Measurements from ENCODE around the gene AVPI1. TPM values are rescaled to one million over a fixed set of nuclear protein-coding genes. Genes with fewer than 3 reads are reported as not detected.
A peak's percentile ranks its signal among the peaks of the same experiment; 100 is the strongest.

AVPI1 gene
- total and polyA plus RNA-seq, 2 of the 13 experiments (the other 11 are each of a cell fraction or from before 2014, with no cell fraction given), result 39.8 to 61.2 TPM

DNA sequence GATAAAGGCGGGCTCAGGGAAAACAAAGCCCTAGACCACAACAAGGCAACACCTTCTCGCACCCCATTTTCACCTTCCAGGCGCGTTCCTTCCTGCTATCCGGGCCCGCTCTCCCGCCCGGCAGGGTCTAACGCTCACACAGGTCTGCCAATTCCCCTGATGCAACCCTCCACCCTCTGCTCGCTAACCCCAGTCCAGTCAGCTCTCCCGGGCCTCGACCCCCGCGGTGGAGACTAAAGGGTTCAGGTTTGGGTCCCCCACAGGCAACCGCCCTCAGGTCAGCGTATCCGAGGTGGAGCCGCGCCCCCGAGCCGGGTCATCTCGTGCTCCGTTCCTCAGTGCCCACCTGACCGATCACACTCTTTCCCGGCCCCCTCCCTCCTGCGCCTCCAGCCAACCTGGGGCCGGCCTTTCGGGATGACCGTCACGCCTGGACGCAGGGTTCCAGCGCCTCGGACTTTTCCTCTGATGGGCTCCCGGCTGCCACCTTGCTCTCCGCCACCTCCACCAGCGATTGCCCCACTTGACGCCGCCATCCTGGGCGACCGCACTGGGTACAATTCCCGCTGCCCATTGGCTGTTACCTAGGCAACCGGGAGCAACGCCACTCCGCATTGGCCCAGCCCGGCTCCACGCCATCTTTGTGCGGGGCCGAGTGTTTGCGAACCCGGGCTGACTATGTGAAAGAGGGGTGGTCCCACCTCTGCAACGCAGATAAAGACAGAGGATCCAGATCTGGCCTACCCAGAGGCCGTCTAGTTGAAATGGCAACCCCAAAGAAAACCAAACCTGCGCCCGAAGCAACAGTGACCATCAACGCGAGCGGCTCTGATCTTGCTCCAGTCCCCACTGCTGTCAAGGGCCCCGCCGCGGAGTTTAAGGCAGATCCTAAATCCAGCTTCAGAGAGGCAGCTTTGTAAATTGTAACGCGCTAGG lies 53.8 kb downstream of the AVPI1 start, which contains the start of gene MORN4 (continued):
- TF ChIP-seq, protein P1, sequence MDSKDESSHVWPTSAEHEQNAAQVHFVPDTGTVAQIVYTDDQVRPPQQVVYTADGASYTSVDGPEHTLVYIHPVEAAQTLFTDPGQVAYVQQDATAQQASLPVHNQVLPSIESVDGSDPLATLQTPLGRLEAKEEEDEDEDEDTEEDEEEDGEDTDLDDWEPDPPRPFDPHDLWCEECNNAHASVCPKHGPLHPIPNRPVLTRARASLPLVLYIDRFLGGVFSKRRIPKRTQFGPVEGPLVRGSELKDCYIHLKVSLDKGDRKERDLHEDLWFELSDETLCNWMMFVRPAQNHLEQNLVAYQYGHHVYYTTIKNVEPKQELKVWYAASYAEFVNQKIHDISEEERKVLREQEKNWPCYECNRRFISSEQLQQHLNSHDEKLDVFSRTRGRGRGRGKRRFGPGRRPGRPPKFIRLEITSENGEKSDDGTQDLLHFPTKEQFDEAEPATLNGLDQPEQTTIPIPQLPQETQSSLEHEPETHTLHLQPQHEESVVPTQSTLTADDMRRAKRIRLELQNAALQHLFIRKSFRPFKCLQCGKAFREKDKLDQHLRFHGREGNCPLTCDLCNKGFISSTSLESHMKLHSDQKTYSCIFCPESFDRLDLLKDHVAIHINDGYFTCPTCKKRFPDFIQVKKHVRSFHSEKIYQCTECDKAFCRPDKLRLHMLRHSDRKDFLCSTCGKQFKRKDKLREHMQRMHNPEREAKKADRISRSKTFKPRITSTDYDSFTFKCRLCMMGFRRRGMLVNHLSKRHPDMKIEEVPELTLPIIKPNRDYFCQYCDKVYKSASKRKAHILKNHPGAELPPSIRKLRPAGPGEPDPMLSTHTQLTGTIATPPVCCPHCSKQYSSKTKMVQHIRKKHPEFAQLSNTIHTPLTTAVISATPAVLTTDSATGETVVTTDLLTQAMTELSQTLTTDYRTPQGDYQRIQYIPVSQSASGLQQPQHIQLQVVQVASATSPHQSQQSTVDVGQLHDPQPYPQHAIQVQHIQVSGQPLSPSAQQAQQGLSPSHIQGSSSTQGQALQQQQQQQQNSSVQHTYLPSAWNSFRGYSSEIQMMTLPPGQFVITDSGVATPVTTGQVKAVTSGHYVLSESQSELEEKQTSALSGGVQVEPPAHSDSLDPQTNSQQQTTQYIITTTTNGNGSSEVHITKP (CRISPR knock-in tag; IDR thresholded peaks at IDR 0.05; ENCODE audit: low read depth), result 0 out of 2 replicates have a peak, but pooled peaks have one; percentile 56
- TF ChIP-seq RARA (CRISPR knock-in tag; IDR thresholded peaks at IDR 0.05) (no peak), ZNF720 (CRISPR knock-in tag; IDR thresholded peaks at IDR 0.05) (no peak), HINFP (CRISPR knock-in tag; IDR thresholded peaks at IDR 0.05; ENCODE audit: low read depth) (no peak; the same call in 1 of the 2 replicates), SRF (IDR thresholded peaks at IDR 0.05; ENCODE audit: low read depth, low read length) (no peak), DMAP1 (CRISPR knock-in tag; IDR thresholded peaks at IDR 0.05) (peak; percentile 42; the same call in 1 of the 2 replicates), SSRP1 (CRISPR knock-in tag; IDR thresholded peaks at IDR 0.05) (no peak), ZNF703 (CRISPR knock-in tag; IDR thresholded peaks at IDR 0.05; ENCODE audit: borderline replicate concordance) (no peak), TSC22D2 (CRISPR knock-in tag; IDR thresholded peaks at IDR 0.05; ENCODE audit: borderline replicate concordance) (0 out of 2 replicates have a peak, but pooled peaks have one; percentile 27), ZUFSP (CRISPR knock-in tag; IDR thresholded peaks at IDR 0.05; ENCODE audit: borderline replicate concordance) (no peak), NFYC (CRISPR knock-in tag; IDR thresholded peaks at IDR 0.05) (peak; percentile 99)
- TF ChIP-seq, protein P2, sequence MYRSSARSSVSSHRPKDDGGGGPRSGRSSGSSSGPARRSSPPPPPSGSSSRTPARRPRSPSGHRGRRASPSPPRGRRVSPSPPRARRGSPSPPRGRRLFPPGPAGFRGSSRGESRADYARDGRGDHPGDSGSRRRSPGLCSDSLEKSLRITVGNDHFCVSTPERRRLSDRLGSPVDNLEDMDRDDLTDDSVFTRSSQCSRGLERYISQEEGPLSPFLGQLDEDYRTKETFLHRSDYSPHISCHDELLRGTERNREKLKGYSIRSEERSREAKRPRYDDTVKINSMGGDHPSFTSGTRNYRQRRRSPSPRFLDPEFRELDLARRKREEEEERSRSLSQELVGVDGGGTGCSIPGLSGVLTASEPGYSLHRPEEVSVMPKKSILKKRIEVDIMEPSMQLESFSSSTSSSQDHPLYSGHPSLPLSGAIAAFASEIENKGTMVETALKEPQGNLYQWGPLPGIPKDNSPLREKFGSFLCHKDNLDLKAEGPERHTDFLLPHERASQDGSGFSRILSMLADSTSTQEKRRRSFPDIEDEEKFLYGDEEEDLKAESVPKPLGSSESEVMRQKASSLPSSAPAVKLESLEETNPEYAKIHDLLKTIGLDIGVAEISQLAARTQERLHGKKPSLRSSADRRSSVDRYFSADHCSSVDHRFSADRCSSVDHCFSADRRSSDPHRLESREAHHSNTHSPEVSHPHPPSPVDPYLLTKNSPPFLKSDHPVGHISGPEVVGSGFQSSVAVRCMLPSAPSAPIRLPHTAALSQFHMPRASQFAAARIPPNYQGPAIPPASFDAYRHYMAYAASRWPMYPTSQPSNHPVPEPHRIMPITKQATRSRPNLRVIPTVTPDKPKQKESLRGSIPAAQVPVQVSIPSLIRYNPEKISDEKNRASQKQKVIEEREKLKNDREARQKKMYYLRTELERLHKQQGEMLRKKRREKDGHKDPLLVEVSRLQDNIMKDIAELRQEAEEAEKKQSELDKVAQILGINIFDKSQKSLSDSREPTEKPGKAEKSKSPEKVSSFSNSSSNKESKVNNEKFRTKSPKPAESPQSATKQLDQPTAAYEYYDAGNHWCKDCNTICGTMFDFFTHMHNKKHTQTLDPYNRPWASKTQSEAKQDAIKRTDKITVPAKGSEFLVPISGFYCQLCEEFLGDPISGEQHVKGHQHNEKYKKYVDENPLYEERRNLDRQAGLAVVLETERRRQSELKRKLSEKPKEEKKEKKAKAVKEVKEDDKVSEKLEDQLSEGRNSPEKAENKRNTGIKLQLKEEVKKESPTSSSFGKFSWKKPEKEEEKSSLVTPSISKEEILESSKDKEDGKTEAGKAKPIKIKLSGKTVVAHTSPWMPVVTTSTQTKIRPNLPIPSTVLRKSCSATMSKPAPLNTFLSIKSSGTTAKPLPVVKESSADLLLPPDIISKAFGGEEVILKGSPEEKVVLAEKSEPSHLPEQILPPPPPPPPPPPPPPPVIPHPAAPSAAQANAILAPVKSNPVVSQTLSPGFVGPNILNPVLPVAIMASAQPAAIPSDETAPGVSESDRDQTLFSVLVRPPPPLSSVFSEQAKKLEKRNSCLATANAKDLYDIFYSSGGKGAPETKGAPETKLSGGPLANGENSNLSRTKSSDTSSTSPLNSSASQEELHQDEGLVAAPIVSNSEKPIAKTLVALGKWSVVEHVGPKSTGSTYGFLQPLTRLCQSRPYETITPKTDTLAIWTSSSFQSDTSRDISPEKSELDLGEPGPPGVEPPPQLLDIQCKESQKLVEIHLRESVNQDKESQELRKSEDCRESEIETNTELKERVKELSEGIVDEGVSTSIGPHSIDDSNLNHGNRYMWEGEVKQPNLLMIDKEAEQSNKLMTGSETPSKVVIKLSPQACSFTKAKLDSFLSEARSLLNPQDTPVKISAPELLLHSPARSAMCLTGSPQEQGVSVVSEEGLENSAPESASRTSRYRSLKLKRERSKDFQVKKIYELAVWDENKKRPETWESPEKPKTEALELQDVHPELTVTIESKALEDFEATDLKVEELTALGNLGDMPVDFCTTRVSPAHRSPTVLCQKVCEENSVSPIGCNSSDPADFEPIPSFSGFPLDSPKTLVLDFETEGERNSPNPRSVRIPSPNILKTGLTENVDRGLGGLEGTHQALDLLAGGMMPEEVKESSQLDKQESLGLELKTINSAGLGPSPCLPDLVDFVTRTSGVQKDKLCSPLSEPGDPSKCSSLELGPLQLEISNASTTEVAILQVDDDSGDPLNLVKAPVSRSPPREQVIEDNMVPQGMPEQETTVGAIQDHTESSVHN (CRISPR knock-in tag; IDR thresholded peaks at IDR 0.05), result peak; percentile 53; the same call in 1 of the 2 replicates

Measured in HepG2 (cell line).